GM06990 (cell line): Measurements from ENCODE around the gene PXDC1.

Experiments
- DNase-seq: peaks from one replicate; pipeline ENCODE4 v3.0.0-alpha.2; 2011; ENCODE audit not compliant: insufficient read length; ENCODE audit errors: extremely low read depth
- H3K27me3 ChIP-seq: replicated peaks from 2 replicates; pipeline ENCODE4 v1.6.0; 2011; ENCODE audit warnings: low read length; ENCODE audit not compliant: control insufficient read depth, insufficient read depth
- H3K36me3 ChIP-seq: 2 replicates; pipeline ENCODE4 v1.5.1; 2011; ENCODE audit warnings: low read length; ENCODE audit not compliant: control insufficient read depth, insufficient read depth
- H3K4me3 ChIP-seq: replicated peaks from 2 replicates; pipeline ENCODE4 v1.5.1; 2011; ENCODE audit warnings: low read depth, mild to moderate bottlenecking, control low read depth, low read length
- TF ChIP-seq, protein P1 (sequence below): IDR thresholded peaks from 2 replicates; pipeline ENCODE4 v1.5.1; 2011; ENCODE audit warnings: low read length, control low read depth, mild to moderate bottlenecking, inconsistent platforms; ENCODE audit not compliant: insufficient read depth, poor library complexity, severe bottlenecking

The PXDC1 gene

DNA sequence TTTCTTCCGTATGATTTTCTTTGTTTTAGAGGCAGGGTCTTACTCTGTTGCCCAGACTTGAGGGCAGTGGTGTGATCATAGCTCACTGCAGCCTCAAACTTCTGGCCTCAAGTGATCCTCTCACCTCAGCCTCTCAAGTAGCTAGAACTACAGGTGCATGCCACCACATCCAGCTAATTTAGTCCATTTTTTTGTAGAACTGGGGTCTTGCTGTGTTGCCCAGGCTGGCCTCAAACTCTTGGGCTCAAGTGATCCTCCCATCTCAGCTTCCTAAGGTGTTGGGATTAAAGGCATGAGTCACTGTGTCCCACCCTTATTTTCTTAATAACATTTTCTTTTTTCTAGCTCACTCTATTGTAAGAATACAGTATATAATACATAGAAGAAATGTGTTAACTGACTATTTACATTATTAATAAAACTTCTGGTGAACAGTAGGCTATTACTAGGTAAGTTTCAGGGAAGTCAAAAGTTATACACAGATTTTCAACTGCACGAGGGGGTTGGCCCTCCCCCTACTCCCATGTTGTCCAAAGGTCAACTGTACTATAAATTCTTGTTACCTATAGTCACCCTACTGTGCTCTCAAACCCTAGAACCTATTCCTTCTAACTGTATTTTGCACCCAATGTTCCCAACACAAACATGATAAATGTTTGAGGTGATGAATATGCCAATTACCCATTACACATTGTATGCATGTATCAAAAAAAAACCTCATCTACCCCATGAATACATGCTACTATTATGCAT lies 56.3 kb downstream of the PXDC1 start:
- Histone ChIP-seq H3K36me3 (no peaks in the 10 kb centered on the region), H3K27me3 (no peaks in the 10 kb centered on the region; the same call in 1 of the 2 replicates), H3K4me3 (no peak overlapping the region)
- DNase-seq = no peak
- TF ChIP-seq, protein P1, sequence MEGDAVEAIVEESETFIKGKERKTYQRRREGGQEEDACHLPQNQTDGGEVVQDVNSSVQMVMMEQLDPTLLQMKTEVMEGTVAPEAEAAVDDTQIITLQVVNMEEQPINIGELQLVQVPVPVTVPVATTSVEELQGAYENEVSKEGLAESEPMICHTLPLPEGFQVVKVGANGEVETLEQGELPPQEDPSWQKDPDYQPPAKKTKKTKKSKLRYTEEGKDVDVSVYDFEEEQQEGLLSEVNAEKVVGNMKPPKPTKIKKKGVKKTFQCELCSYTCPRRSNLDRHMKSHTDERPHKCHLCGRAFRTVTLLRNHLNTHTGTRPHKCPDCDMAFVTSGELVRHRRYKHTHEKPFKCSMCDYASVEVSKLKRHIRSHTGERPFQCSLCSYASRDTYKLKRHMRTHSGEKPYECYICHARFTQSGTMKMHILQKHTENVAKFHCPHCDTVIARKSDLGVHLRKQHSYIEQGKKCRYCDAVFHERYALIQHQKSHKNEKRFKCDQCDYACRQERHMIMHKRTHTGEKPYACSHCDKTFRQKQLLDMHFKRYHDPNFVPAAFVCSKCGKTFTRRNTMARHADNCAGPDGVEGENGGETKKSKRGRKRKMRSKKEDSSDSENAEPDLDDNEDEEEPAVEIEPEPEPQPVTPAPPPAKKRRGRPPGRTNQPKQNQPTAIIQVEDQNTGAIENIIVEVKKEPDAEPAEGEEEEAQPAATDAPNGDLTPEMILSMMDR = no peak

DNA sequence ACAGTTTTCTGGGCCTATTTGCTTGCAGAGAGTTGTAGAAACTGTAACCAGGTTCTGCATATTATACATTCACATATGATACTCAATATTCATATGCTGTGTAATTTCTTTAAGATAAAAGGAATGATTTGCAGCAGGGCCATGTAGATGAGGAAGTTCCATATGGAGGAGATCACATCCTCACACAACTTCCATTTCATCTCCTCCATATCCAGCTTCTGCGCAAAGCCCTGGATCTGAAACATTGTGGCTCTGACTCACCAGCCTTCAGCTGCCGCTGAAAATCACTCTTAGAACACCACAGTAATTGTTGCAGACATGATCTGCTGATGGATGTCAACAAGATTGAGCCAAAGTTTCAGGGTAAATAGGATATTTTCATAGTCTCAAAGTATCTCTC lies 57.7 kb downstream of the PXDC1 start:
- TF ChIP-seq, protein P1 = no peak

DNA sequence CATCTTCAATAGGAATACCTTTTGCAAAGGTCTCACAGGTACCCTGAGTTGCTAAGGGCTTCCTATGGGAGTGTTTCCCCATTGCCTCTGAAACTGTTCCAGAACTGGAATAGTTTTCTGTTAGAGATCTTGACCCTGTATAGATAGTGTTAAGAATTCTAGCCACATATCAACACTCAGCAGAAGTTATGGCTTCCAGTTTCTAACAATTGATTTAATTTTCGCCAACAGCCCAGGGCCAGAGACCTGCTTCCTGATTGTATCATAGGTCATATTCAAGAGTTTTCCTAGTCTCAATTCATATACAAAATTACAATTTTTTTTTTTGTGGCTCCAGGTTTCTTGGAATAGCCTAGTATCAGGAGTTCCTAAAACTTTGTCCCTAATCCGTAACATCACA lies 61.0 kb downstream of the PXDC1 start:
- Histone ChIP-seq H3K36me3 (no peaks in the 10 kb centered on the region), H3K4me3 (no peak overlapping the region), H3K27me3 (no peaks in the 10 kb centered on the region; the same call in 1 of the 2 replicates)
- DNase-seq = no peak
- TF ChIP-seq, protein P1 = no peak

More for the DNA sequence above, 57.7 kb downstream of the PXDC1 start:
- DNase-seq = no peak
- Histone ChIP-seq H3K4me3 (no peak overlapping the region), H3K27me3 (no peaks in the 10 kb centered on the region), H3K36me3 (no peaks in the 10 kb centered on the region)

DNA sequence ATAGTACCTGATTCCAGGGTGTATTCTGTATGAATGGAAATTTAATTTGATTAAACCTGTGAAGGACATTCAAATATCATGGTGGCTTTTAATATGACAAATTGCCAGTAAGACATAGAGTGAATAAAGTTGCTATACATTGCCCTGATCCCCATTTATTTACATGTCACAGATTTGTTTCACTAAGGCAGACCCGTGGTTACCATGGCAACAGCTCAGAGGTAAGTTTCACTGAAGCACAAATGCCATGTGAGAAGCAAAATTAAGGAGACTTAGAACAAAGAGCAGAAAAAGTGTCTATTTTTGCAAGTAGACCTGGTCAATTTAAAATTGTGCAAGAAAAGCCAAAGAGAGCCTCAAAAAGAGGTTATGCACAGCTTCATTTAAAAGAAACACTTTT lies 63.7 kb downstream of the PXDC1 start:
- Histone ChIP-seq H3K4me3 (no peak overlapping the region), H3K36me3 (no peaks in the 10 kb centered on the region), H3K27me3 (no peaks in the 10 kb centered on the region; the same call in 1 of the 2 replicates)
- no peak for DNase-seq
- TF ChIP-seq, protein P1 = no peak

DNA sequence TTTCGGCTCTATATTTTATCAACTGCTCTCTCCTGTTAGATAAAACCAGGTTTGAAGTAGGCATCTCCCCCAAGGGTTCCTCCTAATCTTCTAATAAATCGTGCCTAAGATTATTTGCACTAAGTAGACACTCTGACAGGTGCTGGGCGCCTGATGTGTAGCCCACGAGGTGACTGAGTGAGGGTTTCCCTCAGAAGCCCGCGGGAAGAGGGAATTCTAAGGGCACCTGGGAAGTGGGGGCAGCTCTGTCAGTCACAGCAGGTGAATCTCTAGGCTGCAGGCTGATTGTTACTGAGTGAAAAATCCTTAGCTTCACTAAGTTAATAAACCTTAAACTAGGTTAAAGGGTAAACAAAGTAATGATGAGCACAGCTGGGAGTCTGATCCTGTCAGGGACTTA lies 68.2 kb downstream of the PXDC1 start:
- H3K27me3 ChIP-seq = no peaks in the 10 kb centered on the region; the same call in 1 of the 2 replicates
- TF ChIP-seq, protein P1 = no peak
- H3K36me3 ChIP-seq = no peaks in the 10 kb centered on the region
- H3K4me3 ChIP-seq = no peak overlapping the region
- no peak for DNase-seq
